Measurements from ENCODE around the gene KLK3. TPM values are rescaled to one million over a fixed set of nuclear protein-coding genes. Genes with fewer than 3 reads are reported as not detected.

Gene KLK3
- total and polyA plus RNA-seq, 2 experiments from 2014 or later: not detected

GRCh38 chr19:50876456-50876855 is 21.7 kb downstream of the KLK3 start:
- Histone ChIP-seq H3K27ac (no peak overlapping the region), H3K4me3 (no peak overlapping the region), H4K20me1 (ENCODE audit: insufficient read depth, poor library complexity, severe bottlenecking) (no peaks in the 10 kb centered on the region), H3K9me3 (ENCODE audit: low read depth) (no peaks in the 10 kb centered on the region), H3K36me3 (replicated peaks; ENCODE audit: insufficient read depth, low read depth) (no peaks in the 10 kb centered on the region), H3K27me3 (peaks cover 25% of the 10 kb centered on the region), H2AFZ (no peak overlapping the region), H3K4me2 (no peak overlapping the region), H3K79me2 (no peaks in the 10 kb centered on the region), H3K9me2 (replicated peaks; ENCODE audit: insufficient read depth) (no peaks in the 10 kb centered on the region), H3K4me1 (ENCODE audit: insufficient read depth) (no peaks in the 10 kb centered on the region)
- no peak for DNase-seq (ENCODE audit: low spot score)
- 80% methylated on average over 7 of the region's 7 CpGs for WGBS (ENCODE audit: low lambda C conversion rate, missing lambda C conversion rate)
- no peak for TF ChIP-seq EZH2phosphoT487 (IDR thresholded peaks at IDR 0.05; ENCODE audit: low read depth, severe bottlenecking, unreplicated experiment)
- TF ChIP-seq CTCF (IDR thresholded peaks at IDR 0.05; ENCODE audit: poor library complexity): no peak
- no peak for TF ChIP-seq EZH2 (IDR thresholded peaks at IDR 0.05; ENCODE audit: borderline replicate concordance)

GRCh38 chr19:50877338-50877737 is 22.6 kb downstream of the KLK3 start:
- Histone ChIP-seq H3K4me2 (no peak overlapping the region), H2AFZ (no peak overlapping the region), H3K36me3 (replicated peaks; ENCODE audit: insufficient read depth, low read depth) (no peaks in the 10 kb centered on the region), H3K9me3 (ENCODE audit: low read depth) (no peaks in the 10 kb centered on the region), H3K4me1 (ENCODE audit: insufficient read depth) (no peaks in the 10 kb centered on the region), H3K27ac (no peak overlapping the region), H3K27me3 (peaks cover 29% of the 10 kb centered on the region), H3K79me2 (no peaks in the 10 kb centered on the region), H3K4me3 (no peak overlapping the region), H4K20me1 (ENCODE audit: insufficient read depth, poor library complexity, severe bottlenecking) (no peaks in the 10 kb centered on the region), H3K9me2 (replicated peaks; ENCODE audit: insufficient read depth) (no peaks in the 10 kb centered on the region)
- no peak for DNase-seq (ENCODE audit: low spot score)
- 57% methylated on average over 4 of the region's 8 CpGs for WGBS (ENCODE audit: low lambda C conversion rate, missing lambda C conversion rate)
- no peak for TF ChIP-seq CTCF (IDR thresholded peaks at IDR 0.05; ENCODE audit: poor library complexity)
- TF ChIP-seq EZH2phosphoT487 (IDR thresholded peaks at IDR 0.05; ENCODE audit: low read depth, severe bottlenecking, unreplicated experiment): no peak
- TF ChIP-seq EZH2 (IDR thresholded peaks at IDR 0.05; ENCODE audit: borderline replicate concordance): no peak

- Histone ChIP-seq H3K4me3 (no peak overlapping the region), H2AFZ (no peak overlapping the region), H3K4me1 (ENCODE audit: insufficient read depth) (no peaks in the 10 kb centered on the region), H4K20me1 (ENCODE audit: insufficient read depth, poor library complexity, severe bottlenecking) (no peaks in the 10 kb centered on the region), H3K9me3 (ENCODE audit: low read depth) (no peaks in the 10 kb centered on the region), H3K27me3 (peaks cover 34% of the 10 kb centered on the region), H3K27ac (no peak overlapping the region), H3K36me3 (replicated peaks; ENCODE audit: insufficient read depth, low read depth) (no peaks in the 10 kb centered on the region), H3K9me2 (replicated peaks; ENCODE audit: insufficient read depth) (no peaks in the 10 kb centered on the region), H3K79me2 (no peaks in the 10 kb centered on the region), H3K4me2 (no peak overlapping the region)
- DNase-seq (ENCODE audit: low spot score): no peak
- 74% methylated on average over 5 of the region's 5 CpGs for WGBS (ENCODE audit: low lambda C conversion rate, missing lambda C conversion rate)
- TF ChIP-seq EZH2phosphoT487 (IDR thresholded peaks at IDR 0.05; ENCODE audit: low read depth, severe bottlenecking, unreplicated experiment): no peak
- no peak for TF ChIP-seq EZH2 (IDR thresholded peaks at IDR 0.05; ENCODE audit: borderline replicate concordance)
- no peak for TF ChIP-seq CTCF (IDR thresholded peaks at IDR 0.05; ENCODE audit: poor library complexity)
Observed at GRCh38 chr19:50878851-50879250, 24.1 kb downstream of the KLK3 start.

GRCh38 chr19:50880241-50880640 is 25.5 kb downstream of the KLK3 start:
- H3K36me3 ChIP-seq (replicated peaks; ENCODE audit: insufficient read depth, low read depth): no peaks in the 10 kb centered on the region
- H3K9me2 ChIP-seq (replicated peaks; ENCODE audit: insufficient read depth): no peaks in the 10 kb centered on the region
- 74% methylated on average over 5 of the region's 5 CpGs for WGBS (ENCODE audit: low lambda C conversion rate, missing lambda C conversion rate)
- H2AFZ ChIP-seq: no peak overlapping the region
- DNase-seq (ENCODE audit: low spot score): no peak
- H3K79me2 ChIP-seq: no peaks in the 10 kb centered on the region
- no peaks in the 10 kb centered on the region for H4K20me1 ChIP-seq (ENCODE audit: insufficient read depth, poor library complexity, severe bottlenecking)
- no peak overlapping the region for H3K4me3 ChIP-seq
- no peaks in the 10 kb centered on the region for H3K4me1 ChIP-seq (ENCODE audit: insufficient read depth)
- H3K27ac ChIP-seq: no peak overlapping the region
- no peak overlapping the region for H3K4me2 ChIP-seq
- H3K9me3 ChIP-seq (ENCODE audit: low read depth): no peaks in the 10 kb centered on the region
- TF ChIP-seq EZH2 (IDR thresholded peaks at IDR 0.05; ENCODE audit: borderline replicate concordance) (no peak), EZH2phosphoT487 (IDR thresholded peaks at IDR 0.05; ENCODE audit: low read depth, severe bottlenecking, unreplicated experiment) (no peak), CTCF (IDR thresholded peaks at IDR 0.05; ENCODE audit: poor library complexity) (no peak)
- peaks cover 20% of the 10 kb centered on the region for H3K27me3 ChIP-seq

All from hepatocyte (in vitro differentiated cells).